Lower leg skin (tissue), 4 donors: ENCODE measurements around the gene DHRSX. TPM values are rescaled to one million over a fixed set of nuclear protein-coding genes. Genes with fewer than 3 reads are reported as not detected.

ENCODE experiments used
- DNase-seq, 2 donors: peaks; one replicate each; pipeline ENCODE4 v3.0.0-alpha.2; 2019; ENCODE audit warnings: low spot score in 2 of 2
- H3K4me3 ChIP-seq: fragments of 200-600 bp; sonication (generic); 2 replicates; pipeline ENCODE4 v1.5.1; 2017; ENCODE audit warnings: mild to moderate bottlenecking, low read depth; ENCODE audit not compliant: poor library complexity, severe bottlenecking
- POLR2A ChIP-seq, 2 donors: fragments of 450-650 bp; IDR thresholded peaks; one replicate each; pipeline ENCODE4 v1.6.1; 2016 to 2017; ENCODE audit warnings: antibody characterized with exemption in 2 of 2, mild to moderate bottlenecking in 1 of 2, moderate library complexity in 1 of 2
- WGBS, 2 donors: methylation state at CpG; one replicate each; pipeline ENCODE4 v1.1.5; 2018; 5-methylcytosine and 5-hydroxymethylcytosine counted together
- intact Hi-C: fragments of 100-400 bp; cut with DNase I; formaldehyde crosslinking; loops from one replicate; pipeline ENCODE4 v1.15.0; 2023; ENCODE audit warnings: low total_unique reads
- total RNA-seq, 4 donors: library from RNA; depleted of rRNA; stranded (reverse); fragments of >200 nt; gene quantifications; one replicate each; pipeline ENCODE4 v1.1.0, GENCODE V29; 2016
- TF ChIP-seq, protein P1 (sequence below), 3 donors: fragments of 450-650 bp; IDR thresholded peaks; one replicate each; pipeline ENCODE4 v1.5.1; 2016; ENCODE audit warnings: antibody characterized with exemption in 3 of 3, mild to moderate bottlenecking in 3 of 3, moderate library complexity in 2 of 3

DHRSX gene
- total RNA-seq, 4 donors from 2014 or later, result 10.9 to 21.7 (median 16.2) TPM

DNA sequence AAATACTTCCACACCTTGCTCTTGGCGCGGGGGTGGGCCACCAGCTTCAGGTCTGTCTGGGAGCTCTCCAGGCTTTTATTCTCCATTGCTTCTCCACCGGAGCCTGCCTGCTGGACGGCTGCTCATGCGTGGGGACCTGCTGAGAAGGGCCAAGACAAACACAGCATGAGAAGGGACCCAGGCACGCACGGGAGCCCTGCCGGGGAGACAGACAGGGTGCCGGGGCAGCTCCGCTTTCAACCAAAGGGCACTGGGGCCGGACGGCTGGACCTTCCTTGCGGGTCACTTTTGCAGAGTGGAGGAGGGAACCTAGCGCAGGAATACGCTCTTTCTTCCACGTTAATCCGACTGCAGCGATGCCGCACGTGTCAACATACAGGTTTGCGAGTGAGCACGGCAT, 10.1 kb downstream of the DHRSX start:
- 96 to 98% methylated on average over 21 to 22 of the region's 22 CpGs for WGBS, 2 donors
- no peak overlapping the region for H3K4me3 ChIP-seq
- TF ChIP-seq POLR2A (IDR thresholded peaks at IDR 0.05), result no peak
- TF ChIP-seq, protein P1, sequence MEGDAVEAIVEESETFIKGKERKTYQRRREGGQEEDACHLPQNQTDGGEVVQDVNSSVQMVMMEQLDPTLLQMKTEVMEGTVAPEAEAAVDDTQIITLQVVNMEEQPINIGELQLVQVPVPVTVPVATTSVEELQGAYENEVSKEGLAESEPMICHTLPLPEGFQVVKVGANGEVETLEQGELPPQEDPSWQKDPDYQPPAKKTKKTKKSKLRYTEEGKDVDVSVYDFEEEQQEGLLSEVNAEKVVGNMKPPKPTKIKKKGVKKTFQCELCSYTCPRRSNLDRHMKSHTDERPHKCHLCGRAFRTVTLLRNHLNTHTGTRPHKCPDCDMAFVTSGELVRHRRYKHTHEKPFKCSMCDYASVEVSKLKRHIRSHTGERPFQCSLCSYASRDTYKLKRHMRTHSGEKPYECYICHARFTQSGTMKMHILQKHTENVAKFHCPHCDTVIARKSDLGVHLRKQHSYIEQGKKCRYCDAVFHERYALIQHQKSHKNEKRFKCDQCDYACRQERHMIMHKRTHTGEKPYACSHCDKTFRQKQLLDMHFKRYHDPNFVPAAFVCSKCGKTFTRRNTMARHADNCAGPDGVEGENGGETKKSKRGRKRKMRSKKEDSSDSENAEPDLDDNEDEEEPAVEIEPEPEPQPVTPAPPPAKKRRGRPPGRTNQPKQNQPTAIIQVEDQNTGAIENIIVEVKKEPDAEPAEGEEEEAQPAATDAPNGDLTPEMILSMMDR (IDR thresholded peaks at IDR 0.05), result no peak
- DNase-seq, result no peak
- intact Hi-C loops, result no loop called here

DNA sequence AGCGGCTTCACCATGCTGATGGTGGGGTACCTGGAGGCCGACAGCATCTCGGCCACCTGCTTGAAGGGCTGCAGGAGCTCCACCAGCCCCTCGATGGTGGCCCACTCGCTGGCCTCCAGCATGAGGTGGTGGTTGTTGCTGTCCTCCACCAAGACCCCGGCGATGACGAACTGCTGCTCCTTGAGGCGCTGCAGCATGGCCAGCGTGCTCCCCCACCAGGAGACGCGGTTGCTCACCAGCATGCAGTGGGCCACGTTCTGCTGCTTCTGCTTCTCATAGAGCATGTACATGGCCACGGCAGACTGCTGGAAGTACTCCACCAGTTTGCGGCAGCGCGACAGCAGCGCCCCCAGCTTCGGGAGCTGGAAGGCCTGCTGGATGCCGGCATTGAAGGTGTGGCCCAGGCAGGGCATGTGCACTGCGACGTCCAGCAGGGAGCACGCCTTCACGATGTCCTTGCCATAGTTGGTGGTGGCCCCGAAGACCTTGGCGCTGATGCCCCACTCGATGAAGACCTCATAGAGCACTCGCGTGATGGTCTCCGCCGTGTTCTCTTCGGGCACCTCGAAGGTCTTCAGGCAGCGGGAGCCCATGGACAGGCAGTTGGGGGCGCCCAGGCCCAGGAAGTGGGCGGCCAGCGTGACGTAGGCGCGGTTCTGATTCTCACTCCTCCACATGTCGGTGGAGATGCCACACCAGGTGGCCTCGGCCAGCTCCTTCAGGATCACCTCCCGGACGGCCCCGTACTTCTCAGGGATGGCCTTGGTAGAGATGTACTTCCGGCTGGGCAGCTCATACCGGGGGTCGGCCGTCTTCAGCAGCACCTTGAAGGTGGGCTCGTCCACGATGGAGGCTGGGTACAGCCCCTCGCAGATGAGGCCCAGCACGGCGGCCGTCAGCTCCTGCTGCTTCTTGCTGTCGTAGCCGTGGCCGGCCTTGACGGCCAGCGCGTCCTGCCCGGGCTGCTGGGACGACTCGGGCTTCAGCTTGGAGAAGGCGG, 11.0 kb downstream of the DHRSX start:
- TF ChIP-seq, protein P1 (IDR thresholded peaks at IDR 0.05), result no peak
- intact Hi-C loops, result no loop called here
- no peak overlapping the region for H3K4me3 ChIP-seq
- DNase-seq, result no peak
- 96 to 97% methylated on average over 44 to 65 of the region's 65 CpGs for WGBS, 2 donors

DNA sequence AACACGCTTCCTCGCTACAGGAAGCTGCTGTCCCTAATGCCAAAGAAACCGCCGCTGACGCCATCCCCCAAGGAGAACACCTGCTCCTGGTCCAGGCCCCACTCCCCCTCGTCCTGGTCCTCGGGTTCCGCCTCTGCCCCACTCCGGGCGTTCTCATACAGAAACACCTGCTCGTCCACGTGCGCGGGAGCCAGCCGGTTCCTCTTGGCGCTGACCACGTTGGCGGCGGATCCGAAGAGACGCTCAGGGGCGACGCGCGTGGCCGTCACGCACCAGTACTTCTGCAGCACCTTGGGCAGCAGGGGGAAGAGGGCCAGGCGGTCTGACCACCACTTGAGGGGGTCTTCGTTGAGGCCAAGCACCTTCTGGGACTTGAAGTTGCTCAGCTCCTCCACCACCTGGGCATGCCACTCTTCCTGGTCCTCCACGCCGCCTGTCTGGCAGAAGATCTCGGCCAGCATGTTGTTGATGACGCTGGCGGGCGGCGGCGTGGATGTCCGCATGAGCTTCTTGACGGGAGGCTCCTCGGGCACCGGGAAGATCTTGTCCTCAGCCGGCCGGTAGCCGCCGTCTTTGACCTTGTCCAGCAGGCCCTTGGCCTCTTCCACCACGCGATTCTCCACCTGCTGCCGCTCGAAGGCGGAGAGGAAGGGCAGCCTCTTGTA, 12.0 kb downstream of the DHRSX start:
- TF ChIP-seq, protein P1 (IDR thresholded peaks at IDR 0.05), result no peak
- no peak for TF ChIP-seq POLR2A (IDR thresholded peaks at IDR 0.05)
- no peak overlapping the region for H3K4me3 ChIP-seq
- 96 to 97% methylated on average over 44 to 49 of the region's 50 CpGs for WGBS, 2 donors
- intact Hi-C loops, result no loop called here
- DNase-seq, result no peak

DNA sequence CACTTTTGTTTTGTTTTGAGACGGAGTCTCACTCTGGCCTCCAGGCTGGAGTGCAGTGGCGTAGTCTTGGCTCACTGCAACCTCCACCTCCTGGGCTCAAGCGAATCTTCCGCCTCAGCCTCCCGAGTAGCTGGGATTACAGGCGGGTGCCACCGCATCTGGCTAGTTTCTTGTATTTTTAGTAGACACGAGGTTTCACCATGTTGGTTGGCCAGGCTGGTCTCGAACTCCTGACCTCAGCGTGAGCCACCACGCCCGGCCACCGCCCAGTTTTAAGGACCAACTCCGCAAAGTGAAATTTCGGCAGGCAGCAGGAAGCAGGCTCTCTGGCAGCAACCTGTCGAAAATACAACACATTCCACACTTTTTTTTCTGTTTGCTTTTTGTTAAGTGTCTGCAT, 13.4 kb downstream of the DHRSX start:
- 90 to 94% methylated on average over 16 of the region's 16 CpGs for WGBS, 2 donors
- H3K4me3 ChIP-seq, result no peak overlapping the region
- intact Hi-C loops, result no loop called here
- TF ChIP-seq, protein P1 (IDR thresholded peaks at IDR 0.05), result no peak
- no peak for TF ChIP-seq POLR2A (IDR thresholded peaks at IDR 0.05)
- DNase-seq, result no peak

DNA sequence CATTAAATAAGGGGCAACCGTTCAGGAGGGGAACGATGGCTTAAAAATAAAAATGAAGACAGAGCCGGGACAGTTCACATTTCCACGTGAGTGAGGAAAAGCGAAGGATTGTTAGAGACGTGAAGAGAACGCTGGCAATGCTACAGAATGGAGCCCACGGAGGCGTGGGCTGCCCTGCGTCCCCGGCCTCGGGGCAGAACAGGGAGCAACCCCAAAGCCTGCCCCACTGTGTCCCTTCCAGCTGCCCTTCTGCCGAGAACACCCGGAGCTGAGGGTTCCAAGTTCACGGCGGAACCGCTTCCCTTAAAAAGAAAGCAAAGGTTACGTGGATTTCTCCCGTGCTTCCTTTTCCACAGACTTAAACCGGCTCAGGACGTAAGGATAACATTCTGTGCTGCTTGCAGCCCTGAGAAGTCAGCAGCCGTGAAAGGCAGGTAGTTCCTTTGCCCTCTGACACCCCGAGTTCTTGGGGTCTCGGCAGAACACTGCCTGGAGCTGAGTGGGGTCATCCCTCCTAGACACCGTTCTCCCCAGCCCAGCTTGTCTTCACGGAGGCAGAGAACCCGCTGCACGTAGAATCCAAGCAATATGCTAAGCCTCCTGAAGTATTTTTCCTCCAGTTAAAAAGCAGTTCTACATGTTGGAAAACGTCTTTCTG, 14.2 kb downstream of the DHRSX start:
- 78 to 79% methylated on average over 29 of the region's 29 CpGs for WGBS, 2 donors
- no peak for DNase-seq
- intact Hi-C loops, result no loop called here
- TF ChIP-seq POLR2A (IDR thresholded peaks at IDR 0.05), result no peak
- TF ChIP-seq, protein P1 (IDR thresholded peaks at IDR 0.05), result no peak
- H3K4me3 ChIP-seq, result no peak overlapping the region
